HCT116 (cell line): ENCODE data around the gene INPP5D. TPM values are rescaled to one million over a fixed set of nuclear protein-coding genes. Genes with fewer than 3 reads are reported as not detected.
A peak's percentile ranks its signal among the peaks of the same experiment; 100 is the strongest.

Experiments used
- ATAC-seq: fragments of 200-7000 bp; cut with Tn5 transposase; 2 replicates; pipeline ENCODE4 v1.9.1; 2020; ENCODE audit warnings: mild to moderate bottlenecking, moderate library complexity
- BruUV-seq: library from RNA; stranded (reverse); fragments of 400-500 nt; replicated peaks from 2 replicates; lab custom pipeline; 2021; lab: Mats Ljungman, UMichigan
- CTCF ChIA-PET: fragments of 300-600 bp; sonication (Branson Sonifier 250); formaldehyde crosslinking; loops from one replicate; lab custom pipeline; 2021; ENCODE audit warnings: antibody characterized with exemption; lab: Charles Lee
- POLR2A ChIA-PET: fragments of 300-600, 350-600 bp; sonication (Branson Sonifier 250); formaldehyde crosslinking; loops from one replicate; lab custom pipeline; 2021; ENCODE audit warnings: antibody characterized with exemption; lab: Charles Lee
- RAD21 ChIA-PET, 2 experiments: fragments of 300-600 bp; sonication (Branson Sonifier 250); formaldehyde crosslinking; loops; one replicate each; lab custom pipeline; 2023; ENCODE audit warnings: low total read pairs in 2 of 2; ENCODE audit not compliant: uncharacterized antibody in 2 of 2, unreplicated experiment in 2 of 2, low non-redundant PET in 1 of 2; lab: Charles Lee
- DNase-seq: peaks from one replicate; pipeline ENCODE4 v3.0.0-alpha.2; 2010; ENCODE audit warnings: low read depth, low spot score
- H2AFZ ChIP-seq: fragments of 200-600 bp; shearing (Covaris generic), sonication (generic); 2 replicates; pipeline ENCODE4 v1.6.1; 2017; ENCODE audit warnings: low read depth, mixed run types, mixed read lengths, antibody characterized with exemption, low read length; ENCODE audit not compliant: poor library complexity, severe bottlenecking
- H3K27ac ChIP-seq: 2 replicates; pipeline ENCODE4 v1.5.1; 2012; ENCODE audit warnings: low read depth, low read length
- H3K27me3 ChIP-seq: fragments of 200-600 bp; sonication (generic); 2 replicates; pipeline ENCODE4 v1.6.1; 2016; ENCODE audit warnings: mixed run types, low read length, mixed read lengths; ENCODE audit not compliant: insufficient read depth
- H3K36me3 ChIP-seq, 2 experiments: fragments of 200-500 bp in 1 of 2; fragments of 200-600 bp in 1 of 2; sonication (Bioruptor generic) in 1 of 2; sonication (generic) in 1 of 2; 2 replicates each; pipeline versions ENCODE4 v1.5.1 to v1.6.1; 2014 to 2016; ENCODE audit warnings: low read length in 2 of 2, inconsistent platforms in 1 of 2, mixed read lengths in 1 of 2, mixed run types in 1 of 2; ENCODE audit not compliant: insufficient read depth in 2 of 2, control insufficient read depth in 1 of 2
- H3K4me1 ChIP-seq, 2 experiments: fragments of 200-600 bp in 1 of 2; sonication (generic) in 1 of 2; 2 replicates each; pipeline versions ENCODE4 v1.5.1 to v1.6.1; 2012 to 2017; ENCODE audit warnings: low read length in 2 of 2, inconsistent platforms in 1 of 2, mild to moderate bottlenecking in 1 of 2, mixed read lengths in 1 of 2, mixed run types in 1 of 2, moderate library complexity in 1 of 2; ENCODE audit not compliant: insufficient read depth in 2 of 2, control insufficient read depth in 1 of 2
- H3K4me2 ChIP-seq: fragments of 200-600 bp; sonication (generic); 2 replicates; pipeline ENCODE4 v1.6.1; 2017; ENCODE audit warnings: mixed run types, low read length, mixed read lengths
- H3K4me3 ChIP-seq, 2 experiments: fragments of 200-600 bp in 1 of 2; sonication (generic) in 1 of 2; replicated peaks in 1 of 2; 2 replicates each; pipeline ENCODE4 v1.5.1; 2011 to 2016; ENCODE audit warnings: low read length in 2 of 2, control low read depth in 1 of 2, low read depth in 1 of 2, mild to moderate bottlenecking in 1 of 2, mixed read lengths in 1 of 2, mixed run types in 1 of 2
- H3K79me2 ChIP-seq: fragments of 200-600 bp; sonication (generic); 2 replicates; pipeline ENCODE4 v1.6.1; 2017; ENCODE audit warnings: mild to moderate bottlenecking, mixed run types, low read length, moderate library complexity, mixed read lengths; ENCODE audit not compliant: insufficient read depth
- H3K9ac ChIP-seq: fragments of 200-600 bp; sonication (generic); 2 replicates; pipeline ENCODE4 v1.6.1; 2016; ENCODE audit warnings: low read length, mixed read lengths
- H3K9me2 ChIP-seq: fragments of 200-600 bp; sonication (generic), shearing (Covaris generic); 2 replicates; pipeline ENCODE4 v1.6.1; 2017; ENCODE audit warnings: mixed run types, mild to moderate bottlenecking, moderate library complexity; ENCODE audit not compliant: insufficient read depth
- H3K9me3 ChIP-seq, 2 experiments: fragments of 200-500 bp in 1 of 2; fragments of 200-600 bp in 1 of 2; sonication (Bioruptor generic) in 1 of 2; sonication (generic) in 1 of 2; 2 replicates each; pipeline ENCODE4 v1.6.1; 2014 to 2017; ENCODE audit warnings: low read length in 2 of 2, mixed read lengths in 2 of 2, inconsistent platforms in 1 of 2, low read depth in 1 of 2, mild to moderate bottlenecking in 1 of 2, mixed run types in 1 of 2, moderate library complexity in 1 of 2; ENCODE audit not compliant: control insufficient read depth in 1 of 2, insufficient read depth in 1 of 2
- H4K20me1 ChIP-seq: fragments of 200-600 bp; sonication (generic), shearing (Covaris generic); 2 replicates; pipeline ENCODE4 v1.6.1; 2017; ENCODE audit warnings: mixed run types, mild to moderate bottlenecking, moderate library complexity; ENCODE audit not compliant: insufficient read depth
- CBX3 ChIP-seq: IDR thresholded peaks from 2 replicates; pipeline ENCODE4 v1.6.1; 2012; ENCODE audit warnings: low read depth
- CEBPB ChIP-seq: IDR thresholded peaks from 2 replicates; pipeline ENCODE4 v1.6.1; 2012; ENCODE audit warnings: low read depth
- CTCF ChIP-seq, 3 experiments: fragments of 200-600 bp in 1 of 3; sonication (generic) in 1 of 3; IDR thresholded peaks in 2 of 3; conservative IDR thresholded peaks in 1 of 3; 2 replicates each; pipeline ENCODE4 v1.5.1; 2012 to 2017; ENCODE audit warnings: low read depth in 2 of 3, low read length in 2 of 3, antibody characterized with exemption in 1 of 3, borderline replicate concordance in 1 of 3, control low read depth in 1 of 3, mild to moderate bottlenecking in 1 of 3, mixed read lengths in 1 of 3, mixed run types in 1 of 3, moderate library complexity in 1 of 3; ENCODE audit not compliant: insufficient read depth in 1 of 3
- EGR1 ChIP-seq: IDR thresholded peaks from 2 replicates; pipeline ENCODE4 v1.6.1; 2012; ENCODE audit warnings: low read depth
- EZH2 ChIP-seq: fragments of 200-600 bp; sonication (generic); IDR thresholded peaks from 2 replicates; pipeline ENCODE4 v1.6.1; 2017; ENCODE audit warnings: antibody characterized with exemption, mixed run types
- EZH2phosphoT487 ChIP-seq: fragments of 200-600 bp; IDR thresholded peaks from 2 replicates; pipeline ENCODE4 v1.6.1; 2018; ENCODE audit warnings: antibody characterized with exemption, borderline replicate concordance
- FOSL1 ChIP-seq: IDR thresholded peaks from 2 replicates; pipeline ENCODE4 v1.6.1; 2012; ENCODE audit warnings: low read depth
- JUND ChIP-seq: IDR thresholded peaks from 2 replicates; pipeline ENCODE4 v1.6.1; 2012
- MAX ChIP-seq: IDR thresholded peaks from 2 replicates; pipeline ENCODE4 v1.6.1; 2012
- POLR2A ChIP-seq: IDR thresholded peaks from 2 replicates; pipeline ENCODE4 v1.7.0; 2011; ENCODE audit warnings: borderline replicate concordance; ENCODE audit not compliant: insufficient read depth, insufficient read length; ENCODE audit errors: extremely low read depth
- RAD21 ChIP-seq: IDR thresholded peaks from 2 replicates; pipeline ENCODE4 v1.6.1; 2012; ENCODE audit warnings: low read depth, mild to moderate bottlenecking
- SP1 ChIP-seq: IDR thresholded peaks from 2 replicates; pipeline ENCODE4 v1.6.1; 2012; ENCODE audit warnings: low read depth
- SRF ChIP-seq: IDR thresholded peaks from 2 replicates; pipeline ENCODE4 v1.6.1; 2012; ENCODE audit warnings: low read depth
- TCF7L2 ChIP-seq: IDR thresholded peaks from 2 replicates; pipeline ENCODE4 v1.7.0; 2011; ENCODE audit warnings: borderline replicate concordance, inconsistent platforms; ENCODE audit not compliant: insufficient read depth, insufficient read length; ENCODE audit errors: extremely low read depth
- ZFX ChIP-seq: fragments of 450-650 bp; IDR thresholded peaks from 2 replicates; pipeline ENCODE4 v1.6.1; 2017
- ZNF274 ChIP-seq: fragments of 200-500 bp; sonication (Bioruptor generic); IDR thresholded peaks from 2 replicates; pipeline ENCODE4 v1.6.1; 2014; ENCODE audit warnings: mild to moderate bottlenecking, low read depth, low read length, inconsistent platforms
- intact Hi-C: fragments of 100-400 bp; cut with micrococcal nuclease; formaldehyde crosslinking; loops from 2 replicates; pipeline ENCODE4 v1.10.0; 2022
- total RNA-seq: library from RNA; stranded (reverse); gene quantifications from one replicate; pipeline ENCODE4 v1.2.1, GENCODE V29; 2021; ENCODE audit not compliant: unreplicated experiment
- TF ChIP-seq, protein P1 (sequence below): IDR thresholded peaks from 2 replicates; pipeline ENCODE4 v1.6.1; 2011; ENCODE audit warnings: mild to moderate bottlenecking, low read length, moderate library complexity; ENCODE audit not compliant: insufficient replicate concordance; ENCODE audit errors: extremely low read depth
- TF ChIP-seq, protein P2 (sequence below): IDR thresholded peaks from 2 replicates; pipeline ENCODE4 v1.6.1; 2012; ENCODE audit warnings: low read depth
- TF ChIP-seq, protein P3 (sequence below): IDR thresholded peaks from 2 replicates; pipeline ENCODE4 v1.6.1; 2012

Gene INPP5D
- total RNA-seq, 1 experiment from 2014 or later = 1.8 TPM

- Histone ChIP-seq H3K9me2 (no peaks in the 10 kb centered on the region), H3K9me3 (no peaks in the 10 kb centered on the region), H4K20me1 (no peaks in the 10 kb centered on the region), H3K4me3 (no peak overlapping the region), H3K4me2 (no peak overlapping the region), H3K9ac (no peak overlapping the region), H3K27me3 (no peaks in the 10 kb centered on the region), H3K36me3 (no peaks in the 10 kb centered on the region), H3K27ac (no peak overlapping the region), H3K79me2 (no peaks in the 10 kb centered on the region), H3K4me1 (peaks cover 0 to 6% of the 10 kb centered on the region in 2 experiments; a peak in 2 of 4 replicates), H2AFZ (no peak overlapping the region)
- DNase-seq (no peak), ATAC-seq (peak; percentile 69)
- ChIA-PET POLR2A (no interaction called here), RAD21 (no interaction called here), CTCF (no interaction called here)
- no peak for TF ChIP-seq POLR2A
- no peak for TF ChIP-seq EZH2phosphoT487
- TF ChIP-seq CEBPB = no peak
- TF ChIP-seq SRF = no peak
- no peak for TF ChIP-seq MAX
- no peak for TF ChIP-seq ZNF274
- TF ChIP-seq, protein P1, sequence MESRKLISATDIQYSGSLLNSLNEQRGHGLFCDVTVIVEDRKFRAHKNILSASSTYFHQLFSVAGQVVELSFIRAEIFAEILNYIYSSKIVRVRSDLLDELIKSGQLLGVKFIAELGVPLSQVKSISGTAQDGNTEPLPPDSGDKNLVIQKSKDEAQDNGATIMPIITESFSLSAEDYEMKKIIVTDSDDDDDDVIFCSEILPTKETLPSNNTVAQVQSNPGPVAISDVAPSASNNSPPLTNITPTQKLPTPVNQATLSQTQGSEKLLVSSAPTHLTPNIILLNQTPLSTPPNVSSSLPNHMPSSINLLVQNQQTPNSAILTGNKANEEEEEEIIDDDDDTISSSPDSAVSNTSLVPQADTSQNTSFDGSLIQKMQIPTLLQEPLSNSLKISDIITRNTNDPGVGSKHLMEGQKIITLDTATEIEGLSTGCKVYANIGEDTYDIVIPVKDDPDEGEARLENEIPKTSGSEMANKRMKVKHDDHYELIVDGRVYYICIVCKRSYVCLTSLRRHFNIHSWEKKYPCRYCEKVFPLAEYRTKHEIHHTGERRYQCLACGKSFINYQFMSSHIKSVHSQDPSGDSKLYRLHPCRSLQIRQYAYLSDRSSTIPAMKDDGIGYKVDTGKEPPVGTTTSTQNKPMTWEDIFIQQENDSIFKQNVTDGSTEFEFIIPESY = no peak
- TF ChIP-seq FOSL1 = no peak
- no peak for TF ChIP-seq CBX3
- no peak for TF ChIP-seq RAD21
- TF ChIP-seq SP1 = no peak
- TF ChIP-seq, protein P2, sequence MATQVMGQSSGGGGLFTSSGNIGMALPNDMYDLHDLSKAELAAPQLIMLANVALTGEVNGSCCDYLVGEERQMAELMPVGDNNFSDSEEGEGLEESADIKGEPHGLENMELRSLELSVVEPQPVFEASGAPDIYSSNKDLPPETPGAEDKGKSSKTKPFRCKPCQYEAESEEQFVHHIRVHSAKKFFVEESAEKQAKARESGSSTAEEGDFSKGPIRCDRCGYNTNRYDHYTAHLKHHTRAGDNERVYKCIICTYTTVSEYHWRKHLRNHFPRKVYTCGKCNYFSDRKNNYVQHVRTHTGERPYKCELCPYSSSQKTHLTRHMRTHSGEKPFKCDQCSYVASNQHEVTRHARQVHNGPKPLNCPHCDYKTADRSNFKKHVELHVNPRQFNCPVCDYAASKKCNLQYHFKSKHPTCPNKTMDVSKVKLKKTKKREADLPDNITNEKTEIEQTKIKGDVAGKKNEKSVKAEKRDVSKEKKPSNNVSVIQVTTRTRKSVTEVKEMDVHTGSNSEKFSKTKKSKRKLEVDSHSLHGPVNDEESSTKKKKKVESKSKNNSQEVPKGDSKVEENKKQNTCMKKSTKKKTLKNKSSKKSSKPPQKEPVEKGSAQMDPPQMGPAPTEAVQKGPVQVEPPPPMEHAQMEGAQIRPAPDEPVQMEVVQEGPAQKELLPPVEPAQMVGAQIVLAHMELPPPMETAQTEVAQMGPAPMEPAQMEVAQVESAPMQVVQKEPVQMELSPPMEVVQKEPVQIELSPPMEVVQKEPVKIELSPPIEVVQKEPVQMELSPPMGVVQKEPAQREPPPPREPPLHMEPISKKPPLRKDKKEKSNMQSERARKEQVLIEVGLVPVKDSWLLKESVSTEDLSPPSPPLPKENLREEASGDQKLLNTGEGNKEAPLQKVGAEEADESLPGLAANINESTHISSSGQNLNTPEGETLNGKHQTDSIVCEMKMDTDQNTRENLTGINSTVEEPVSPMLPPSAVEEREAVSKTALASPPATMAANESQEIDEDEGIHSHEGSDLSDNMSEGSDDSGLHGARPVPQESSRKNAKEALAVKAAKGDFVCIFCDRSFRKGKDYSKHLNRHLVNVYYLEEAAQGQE = no peak
- no peak for TF ChIP-seq JUND
- no peak for TF ChIP-seq EZH2
- TF ChIP-seq EGR1 = no peak
- no peak for TF ChIP-seq ZFX
- TF ChIP-seq, protein P3, sequence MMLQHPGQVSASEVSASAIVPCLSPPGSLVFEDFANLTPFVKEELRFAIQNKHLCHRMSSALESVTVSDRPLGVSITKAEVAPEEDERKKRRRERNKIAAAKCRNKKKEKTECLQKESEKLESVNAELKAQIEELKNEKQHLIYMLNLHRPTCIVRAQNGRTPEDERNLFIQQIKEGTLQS = no peak
- TF ChIP-seq TCF7L2 = no peak
- no peak for TF ChIP-seq CTCF (IDR thresholded peaks at IDR 0.05 in 2 of 3, conservative IDR thresholded peaks at IDR 0.05 in 1 of 3; ENCODE audit: borderline replicate concordance in 1 of 3, insufficient read depth in 1 of 3, low read depth in 2 of 3, low read length in 2 of 3)
- intact Hi-C loops = no loop called here
- no TSS peak for BruUV-seq
Measured at GRCh38 chr2:233179848-233180366, 119.8 kb downstream of the INPP5D start.
